Upper lobe of right lung (tissue), 1 donor: Measurements from ENCODE around the gene UBLCP1. TPM values are rescaled to one million over a fixed set of nuclear protein-coding genes. Genes with fewer than 3 reads are reported as not detected.
A peak's percentile ranks its signal among the peaks of the same experiment; 100 is the strongest.

Experiments
- ATAC-seq: fragments of 200-7000 bp; cut with Tn5 transposase; one replicate; pipeline ENCODE4 v1.9.1; 2020; ENCODE audit warnings: mild to moderate bottlenecking, moderate library complexity
- DNase-seq: peaks from one replicate; pipeline ENCODE4 v3.0.0-alpha.2; 2020
- H3K27ac ChIP-seq: fragments of 200-600 bp; one replicate; pipeline ENCODE4 v1.8.0; 2022
- H3K27me3 ChIP-seq: fragments of 200-600 bp; one replicate; pipeline ENCODE4 v1.8.0; 2022; ENCODE audit warnings: mild to moderate bottlenecking
- H3K36me3 ChIP-seq: fragments of 200-600 bp; one replicate; pipeline ENCODE4 v1.8.0; 2022
- H3K4me1 ChIP-seq: fragments of 200-600 bp; one replicate; pipeline ENCODE4 v1.8.0; 2022
- H3K4me3 ChIP-seq: fragments of 200-600 bp; one replicate; pipeline ENCODE4 v1.8.0; 2022; ENCODE audit warnings: mild to moderate bottlenecking
- H3K9me3 ChIP-seq: fragments of 200-600 bp; one replicate; pipeline ENCODE4 v1.8.0; 2022
- CTCF ChIP-seq: fragments of 200-600 bp; IDR thresholded peaks from one replicate; pipeline ENCODE4 v1.8.0; 2022; ENCODE audit warnings: antibody characterized with exemption
- intact Hi-C: fragments of 100-400 bp; cut with DNase I; formaldehyde crosslinking; loops from one replicate; pipeline ENCODE4 v1.11.0; 2022
- total RNA-seq: library from RNA; stranded (reverse); fragmentation: NEBNext Ultra II Directional; extraction: Animal tissue kit (Norgen Biotek cat#: 25700); gene quantifications from one replicate; pipeline ENCODE4 v1.2.1, GENCODE V29; 2021
- donor health status: DM: no; HTN: yes; CAD: no; lungs with severe emphysema.

Gene UBLCP1
- total RNA-seq, 1 donor from 2014 or later, result 25.0 TPM

DNA sequence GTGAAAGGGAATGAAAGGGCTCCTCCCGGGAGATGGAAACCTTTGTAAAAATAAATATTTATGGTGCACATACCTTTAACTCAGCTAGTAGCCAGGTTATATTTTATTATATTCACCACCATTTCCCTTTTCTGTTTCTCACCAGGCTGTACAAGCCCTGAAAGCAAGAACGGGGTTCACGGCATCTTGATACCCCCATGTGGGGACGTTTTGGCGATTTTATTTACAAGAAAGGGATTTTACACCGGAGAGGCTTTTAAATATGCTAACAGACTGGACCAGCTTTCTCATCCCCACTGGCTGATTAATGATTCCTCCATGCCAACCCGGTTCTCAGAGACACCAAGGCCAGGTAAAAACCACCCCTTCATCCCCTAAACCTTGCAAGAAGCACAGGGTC lies 48.0 kb downstream of the UBLCP1 start:
- no peak for TF ChIP-seq CTCF
- ATAC-seq (no peak), DNase-seq (no peak)
- Histone ChIP-seq H3K4me3 (peak overlapping the region; percentile 39), H3K27ac (peak overlapping the region; percentile 52), H3K27me3 (peaks cover 22% of the 10 kb centered on the region), H3K9me3 (no peaks in the 10 kb centered on the region), H3K4me1 (peaks cover 4% of the 10 kb centered on the region), H3K36me3 (no peaks in the 10 kb centered on the region)
- intact Hi-C loops, result no loop called here

- intact Hi-C loops, result no loop called here
- Histone ChIP-seq H3K27me3 (peaks cover 22% of the 10 kb centered on the region), H3K4me1 (peaks cover 4% of the 10 kb centered on the region), H3K9me3 (no peaks in the 10 kb centered on the region), H3K27ac (no peak overlapping the region), H3K36me3 (no peaks in the 10 kb centered on the region), H3K4me3 (no peak overlapping the region)
- DNase-seq (no peak), ATAC-seq (no peak)
- TF ChIP-seq CTCF, result no peak
Measured at GRCh38 chr5:159313197-159313596, 50.1 kb downstream of the UBLCP1 start.

DNA sequence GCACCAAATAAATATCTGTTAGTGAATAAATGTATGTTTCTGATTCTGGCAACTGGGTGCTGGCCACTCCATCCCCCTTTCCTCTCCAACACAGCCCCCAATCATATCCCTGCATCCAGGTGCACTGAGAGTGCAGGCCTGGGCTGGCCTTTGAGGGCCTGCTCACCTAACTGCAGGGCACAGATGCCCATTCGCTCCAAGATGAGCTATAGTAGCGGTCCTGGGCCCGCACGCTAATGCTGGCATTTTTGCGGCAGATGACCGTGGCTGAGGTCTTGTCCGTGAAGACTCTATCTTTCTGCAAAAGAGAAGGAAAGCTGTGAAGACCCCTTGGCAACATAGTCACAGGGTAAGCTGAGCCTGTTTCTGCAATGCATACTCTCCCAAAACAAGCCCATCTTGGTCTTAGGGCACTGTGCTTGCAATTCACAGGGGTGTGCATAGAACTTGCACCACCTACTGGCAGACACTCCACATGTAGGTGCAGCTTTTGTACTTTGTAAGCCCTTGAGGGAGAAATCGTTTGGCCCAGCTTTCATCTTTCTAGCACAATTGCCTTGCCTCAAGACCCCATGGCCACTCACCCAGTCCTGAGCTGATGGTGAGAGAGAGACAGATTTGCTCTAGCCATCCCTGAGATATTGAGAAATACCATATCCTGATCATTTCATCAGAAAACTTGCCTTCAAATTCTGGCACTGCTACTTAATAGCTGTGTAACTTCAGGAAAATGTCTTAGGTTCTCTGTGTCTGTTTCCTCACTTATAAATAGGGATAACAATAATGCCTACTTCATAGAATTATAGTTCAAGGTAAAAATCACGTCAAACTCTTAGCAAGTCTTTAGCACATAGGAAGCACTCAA lies 53.7 kb downstream of the UBLCP1 start:
- TF ChIP-seq CTCF, result peak; percentile 62
- no peaks in the 10 kb centered on the region for H3K9me3 ChIP-seq
- H3K27ac ChIP-seq, result no peak overlapping the region
- peaks cover 6% of the 10 kb centered on the region for H3K27me3 ChIP-seq
- H3K4me3 ChIP-seq, result no peak overlapping the region
- DNase-seq (no peak), ATAC-seq (peak; percentile 89)
- intact Hi-C loops, result no loop called here
- no peaks in the 10 kb centered on the region for H3K4me1 ChIP-seq
- H3K36me3 ChIP-seq, result no peaks in the 10 kb centered on the region

GRCh38 chr5:159317849-159318248 lies 54.8 kb downstream of the UBLCP1 start:
- no peak for TF ChIP-seq CTCF
- Histone ChIP-seq H3K27me3 (no peaks in the 10 kb centered on the region), H3K4me1 (no peaks in the 10 kb centered on the region), H3K9me3 (no peaks in the 10 kb centered on the region), H3K36me3 (no peaks in the 10 kb centered on the region), H3K27ac (no peak overlapping the region), H3K4me3 (no peak overlapping the region)
- intact Hi-C loops, result no loop called here
- no peak for ATAC-seq
- no peak for DNase-seq

GRCh38 chr5:159318448-159318847 lies 55.4 kb downstream of the UBLCP1 start:
- H3K27me3 ChIP-seq, result no peaks in the 10 kb centered on the region
- intact Hi-C loops, result no loop called here
- no peak overlapping the region for H3K4me3 ChIP-seq
- TF ChIP-seq CTCF, result no peak
- H3K27ac ChIP-seq, result no peak overlapping the region
- no peaks in the 10 kb centered on the region for H3K4me1 ChIP-seq
- H3K36me3 ChIP-seq, result no peaks in the 10 kb centered on the region
- no peaks in the 10 kb centered on the region for H3K9me3 ChIP-seq
- no peak for ATAC-seq
- no peak for DNase-seq
